Calu3 (cell line): ENCODE data around the gene CD320. TPM values are rescaled to one million over a fixed set of nuclear protein-coding genes. Genes with fewer than 3 reads are reported as not detected.

Experiments used
- BruUV-seq: library from RNA; stranded (reverse); fragments of 400-500 nt; replicated peaks from 2 replicates; lab custom pipeline; 2021; lab: Mats Ljungman, UMichigan
- CTCF ChIA-PET: fragments of 300-600 bp; sonication (Branson Sonifier 250); formaldehyde crosslinking; loops from one replicate; lab custom pipeline; 2022; ENCODE audit warnings: antibody characterized with exemption; lab: Charles Lee
- DNase-seq: peaks from one replicate; pipeline ENCODE4 v3.0.0; 2022
- H3K27ac Mint-ChIP-seq: one replicate; pipeline ENCODE4 v1.8.0; 2022; ENCODE audit warnings: mixed read lengths; ENCODE audit not compliant: unreplicated experiment
- H3K27me3 Mint-ChIP-seq: one replicate; pipeline ENCODE4 v1.8.0; 2022; ENCODE audit warnings: mixed read lengths; ENCODE audit not compliant: unreplicated experiment
- H3K36me3 Mint-ChIP-seq: one replicate; pipeline ENCODE4 v1.8.0; 2022; ENCODE audit warnings: mild to moderate bottlenecking, moderate library complexity, mixed read lengths; ENCODE audit not compliant: insufficient read depth, unreplicated experiment
- H3K4me1 Mint-ChIP-seq: one replicate; pipeline ENCODE4 v1.8.0; 2022; ENCODE audit warnings: mild to moderate bottlenecking, low read depth, mixed read lengths; ENCODE audit not compliant: unreplicated experiment
- H3K4me3 Mint-ChIP-seq: one replicate; pipeline ENCODE4 v1.8.0; 2022; ENCODE audit warnings: mild to moderate bottlenecking, low read depth, moderate library complexity, mixed read lengths; ENCODE audit not compliant: unreplicated experiment
- H3K9me3 Mint-ChIP-seq: one replicate; pipeline ENCODE4 v1.8.0; 2022; ENCODE audit warnings: low read depth, mixed read lengths; ENCODE audit not compliant: unreplicated experiment
- intact Hi-C: fragments of 100-400 bp; cut with micrococcal nuclease; formaldehyde crosslinking; loops from one replicate; pipeline ENCODE4 v1.10.0; 2022; ENCODE audit not compliant: unreplicated experiment
- total RNA-seq: library from RNA; stranded (reverse); gene quantifications from 2 replicates; pipeline ENCODE4 v1.2.3, GENCODE V29; 2022
- TF ChIP-seq, protein P1 (sequence below): fragments of 200-600 bp; IDR thresholded peaks from one replicate; pipeline ENCODE4 v1.8.0; 2022; ENCODE audit warnings: antibody characterized with exemption; ENCODE audit not compliant: unreplicated experiment

CD320 gene
- total RNA-seq, 1 experiment from 2014 or later: 54.0 TPM

- peaks cover 15% of the 10 kb centered on the region for H3K4me1 Mint-ChIP-seq
Observed at GRCh38 chr19:8306235-8307054, 1.7 kb downstream of the CD320 start.

GRCh38 chr19:8305798-8306197 is 2.4 kb downstream of the CD320 start:
- intact Hi-C loops: no loop called here
- BruUV-seq: no TSS peak
- Mint-ChIP-seq H3K4me3 (no peak overlapping the region), H3K27me3 (no peaks in the 10 kb centered on the region), H3K9me3 (no peaks in the 10 kb centered on the region), H3K27ac (no peak overlapping the region), H3K4me1 (peaks cover 15% of the 10 kb centered on the region), H3K36me3 (peaks cover 28% of the 10 kb centered on the region)
- CTCF ChIA-PET: no interaction called here
- TF ChIP-seq, protein P1, sequence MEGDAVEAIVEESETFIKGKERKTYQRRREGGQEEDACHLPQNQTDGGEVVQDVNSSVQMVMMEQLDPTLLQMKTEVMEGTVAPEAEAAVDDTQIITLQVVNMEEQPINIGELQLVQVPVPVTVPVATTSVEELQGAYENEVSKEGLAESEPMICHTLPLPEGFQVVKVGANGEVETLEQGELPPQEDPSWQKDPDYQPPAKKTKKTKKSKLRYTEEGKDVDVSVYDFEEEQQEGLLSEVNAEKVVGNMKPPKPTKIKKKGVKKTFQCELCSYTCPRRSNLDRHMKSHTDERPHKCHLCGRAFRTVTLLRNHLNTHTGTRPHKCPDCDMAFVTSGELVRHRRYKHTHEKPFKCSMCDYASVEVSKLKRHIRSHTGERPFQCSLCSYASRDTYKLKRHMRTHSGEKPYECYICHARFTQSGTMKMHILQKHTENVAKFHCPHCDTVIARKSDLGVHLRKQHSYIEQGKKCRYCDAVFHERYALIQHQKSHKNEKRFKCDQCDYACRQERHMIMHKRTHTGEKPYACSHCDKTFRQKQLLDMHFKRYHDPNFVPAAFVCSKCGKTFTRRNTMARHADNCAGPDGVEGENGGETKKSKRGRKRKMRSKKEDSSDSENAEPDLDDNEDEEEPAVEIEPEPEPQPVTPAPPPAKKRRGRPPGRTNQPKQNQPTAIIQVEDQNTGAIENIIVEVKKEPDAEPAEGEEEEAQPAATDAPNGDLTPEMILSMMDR: no peak
- no peak for DNase-seq

More at GRCh38 chr19:8306235-8307054, 1.7 kb downstream of the CD320 start:
- TF ChIP-seq, protein P1: no peak
- intact Hi-C loops: no loop called here
- H3K27me3 Mint-ChIP-seq: no peaks in the 10 kb centered on the region
- H3K9me3 Mint-ChIP-seq: no peaks in the 10 kb centered on the region
- peaks cover 29% of the 10 kb centered on the region for H3K36me3 Mint-ChIP-seq
- DNase-seq: no peak
- no peak overlapping the region for H3K27ac Mint-ChIP-seq
- H3K4me3 Mint-ChIP-seq: peak overlapping the region; percentile 95
- no TSS peak for BruUV-seq
- CTCF ChIA-PET: no interaction called here

DNA sequence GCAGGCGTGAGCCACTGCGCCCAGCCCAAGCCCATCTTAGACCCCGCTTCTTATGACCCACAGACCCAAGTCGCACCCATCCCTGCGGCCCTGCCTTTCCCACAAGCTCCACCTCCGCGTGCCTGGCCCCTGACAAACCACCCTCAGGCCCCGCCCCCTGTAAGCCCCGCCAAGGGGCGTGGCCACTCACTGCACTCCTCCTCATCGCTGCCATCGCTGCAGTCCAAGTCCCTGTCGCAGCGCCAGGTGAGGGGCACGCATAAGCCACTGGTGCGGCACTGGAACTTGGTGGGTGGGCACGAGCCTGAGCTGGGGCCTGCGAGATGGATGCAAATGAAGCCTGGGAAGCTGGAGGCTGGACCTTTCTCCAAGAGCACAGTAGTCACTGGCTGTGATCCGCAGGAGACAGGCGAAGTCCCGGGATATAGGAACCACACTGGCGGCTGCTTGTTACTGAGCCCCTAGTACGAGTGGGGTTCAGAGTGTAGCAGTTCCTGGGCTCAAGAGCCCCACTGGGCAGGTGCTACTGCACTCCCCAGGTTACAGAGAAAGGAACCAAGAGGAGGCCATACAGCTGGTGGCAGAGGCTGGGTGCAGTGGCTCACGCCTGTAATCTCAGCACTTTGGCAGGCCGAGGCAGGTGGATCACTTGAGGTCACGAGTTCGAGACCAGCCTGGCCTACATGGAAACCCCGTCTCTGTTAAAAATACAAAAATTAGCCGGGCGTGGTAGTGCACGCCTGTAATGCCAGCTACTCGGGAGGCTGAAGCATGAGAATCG is 3.1 kb downstream of the CD320 start:
- intact Hi-C loops: no loop called here
- no TSS peak for BruUV-seq
- Mint-ChIP-seq H3K9me3 (no peaks in the 10 kb centered on the region), H3K4me3 (no peak overlapping the region), H3K27ac (no peak overlapping the region), H3K4me1 (peaks cover 15% of the 10 kb centered on the region), H3K36me3 (peaks cover 24% of the 10 kb centered on the region), H3K27me3 (no peaks in the 10 kb centered on the region)
- CTCF ChIA-PET: interaction anchor here (0.5 kb wide), 1 partner anchor 127 kb away, joined by 3 read pairs; no protein-coding TSS in a partner anchor
- TF ChIP-seq, protein P1: no peak
- no peak for DNase-seq

GRCh38 chr19:8302734-8303133 is 5.4 kb downstream of the CD320 start:
- CTCF ChIA-PET: interaction anchor here (0.6 kb wide), 1 partner anchor 26 kb away, joined by 3 read pairs; no protein-coding TSS in a partner anchor
- TF ChIP-seq, protein P1: no peak
- no peaks in the 10 kb centered on the region for H3K27me3 Mint-ChIP-seq
- H3K36me3 Mint-ChIP-seq: peaks cover 15% of the 10 kb centered on the region
- H3K4me1 Mint-ChIP-seq: peaks cover 6% of the 10 kb centered on the region
- H3K27ac Mint-ChIP-seq: no peak overlapping the region
- DNase-seq: no peak
- intact Hi-C loops: no loop called here
- BruUV-seq: no TSS peak
- no peaks in the 10 kb centered on the region for H3K9me3 Mint-ChIP-seq
- H3K4me3 Mint-ChIP-seq: no peak overlapping the region
